CD4-positive, alpha-beta memory T cell (primary cell): Measurements from ENCODE around the gene CRIM1. TPM values are rescaled to one million over a fixed set of nuclear protein-coding genes. Genes with fewer than 3 reads are reported as not detected.

Experiments
- CTCF ChIA-PET: fragments of 350-600 bp; sonication (Branson Sonifier 250); formaldehyde crosslinking; loops from one replicate; lab custom pipeline; 2021; ENCODE audit warnings: inconsistent platforms; ENCODE audit not compliant: partially characterized antibody; lab: Charles Lee
- POLR2A ChIA-PET: fragments of 350-600 bp; sonication (Branson Sonifier 250); formaldehyde crosslinking; loops from one replicate; lab custom pipeline; 2021; ENCODE audit not compliant: partially characterized antibody; lab: Charles Lee
- DNase-seq, 5 donors: peaks; one replicate each; pipeline versions ENCODE4 v3.0.0 to v3.0.0-alpha.2; 2020 to 2022; ENCODE audit warnings: mixed read lengths in 1 of 5
- H3K27ac ChIP-seq: one replicate; pipeline ENCODE4 v1.7.0; 2013; ENCODE audit warnings: low read depth, low read length
- H3K27me3 ChIP-seq: 2 replicates; pipeline ENCODE4 v1.7.0; 2013; ENCODE audit warnings: mild to moderate bottlenecking, low read length, moderate library complexity; ENCODE audit not compliant: insufficient read depth
- H3K36me3 ChIP-seq: 2 replicates; pipeline ENCODE4 v1.7.0; 2013; ENCODE audit warnings: mild to moderate bottlenecking, low read length, moderate library complexity; ENCODE audit not compliant: insufficient read depth
- H3K4me1 ChIP-seq: 2 replicates; pipeline ENCODE4 v1.7.0; 2013; ENCODE audit warnings: mild to moderate bottlenecking, low read length, moderate library complexity; ENCODE audit not compliant: insufficient read depth
- H3K4me3 ChIP-seq, 2 donors: one replicate each; pipeline ENCODE4 v1.7.0; 2013; ENCODE audit warnings: low read length in 2 of 2, mild to moderate bottlenecking in 1 of 2
- H3K9me3 ChIP-seq, 2 donors: one replicate each; pipeline ENCODE4 v1.7.0; 2013; ENCODE audit warnings: low read length in 2 of 2, control low read depth in 1 of 2; ENCODE audit not compliant: control insufficient read depth in 1 of 2
- H3K27ac Mint-ChIP-seq, 7 donors: one replicate each; pipeline ENCODE4 v1.8.0; 2020 to 2021; ENCODE audit warnings: mixed read lengths in 7 of 7, mild to moderate bottlenecking in 6 of 7, inconsistent platforms in 3 of 7, moderate library complexity in 3 of 7
- H3K27me3 Mint-ChIP-seq, 2 donors: one replicate each; pipeline ENCODE4 v1.8.0; 2020 to 2021; ENCODE audit warnings: mixed read lengths in 2 of 2
- H3K36me3 Mint-ChIP-seq, 2 donors: one replicate each; pipeline ENCODE4 v1.8.0; 2020 to 2021; ENCODE audit warnings: mixed read lengths in 2 of 2, inconsistent platforms in 1 of 2, mild to moderate bottlenecking in 1 of 2
- H3K4me1 Mint-ChIP-seq, 4 donors: one replicate each; pipeline ENCODE4 v1.8.0; 2020 to 2021; ENCODE audit warnings: mixed read lengths in 4 of 4, mild to moderate bottlenecking in 1 of 4
- H3K4me3 Mint-ChIP-seq, 8 donors: one replicate each; pipeline ENCODE4 v1.8.0; 2020 to 2021; ENCODE audit warnings: mixed read lengths in 8 of 8, mild to moderate bottlenecking in 7 of 8, moderate library complexity in 6 of 8, inconsistent platforms in 3 of 8
- H3K9me3 Mint-ChIP-seq, 8 donors: one replicate each; pipeline ENCODE4 v1.8.0; 2020 to 2021; ENCODE audit warnings: mixed read lengths in 8 of 8, mild to moderate bottlenecking in 5 of 8, inconsistent platforms in 3 of 8, moderate library complexity in 1 of 8
- intact Hi-C: fragments of 100-400 bp; cut with micrococcal nuclease; formaldehyde crosslinking; loops from one replicate; pipeline ENCODE4 v1.15.1; 2023
- polyA plus RNA-seq, 2 donors: library from polyadenylated mRNA; unstranded; fragments of 300-500 nt; fragmentation: Illumina TruSeq; gene quantifications; one replicate each; pipeline ENCODE4 v1.2.3, GENCODE V29; 2021
- total RNA-seq, 2 experiments: library from RNA; stranded (reverse); gene quantifications; one replicate each; pipeline ENCODE4 v1.2.3, GENCODE V29; 2021

Gene CRIM1
- total and polyA plus RNA-seq, 4 experiments from 2014 or later: 0.91 to 12.0 (median 6.8) TPM; not detected in 1

DNA sequence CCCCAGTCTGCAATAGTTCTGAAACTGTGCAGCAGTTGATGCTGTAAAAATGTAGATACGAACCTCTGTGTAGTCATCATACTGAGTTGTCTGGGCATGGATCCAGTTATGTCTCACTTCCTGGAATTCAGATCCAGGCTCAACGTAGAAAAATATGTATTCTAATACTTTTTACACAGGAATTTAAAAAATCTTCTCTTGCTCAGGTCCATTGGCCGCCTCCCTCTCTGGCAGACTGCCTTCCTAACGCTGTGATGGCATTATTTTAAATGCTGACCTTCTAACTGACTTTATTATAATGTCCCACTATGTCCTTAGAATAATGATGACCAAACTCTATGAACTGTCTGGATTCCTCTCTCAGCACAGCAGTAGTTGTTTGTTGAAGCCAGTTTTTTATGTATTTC is 122.8 kb downstream of the CRIM1 start:
- no peak overlapping the region for H3K4me3 Mint-ChIP-seq
- ChIA-PET CTCF (no interaction called here), POLR2A (no interaction called here)
- Histone ChIP-seq H3K27ac (no peak overlapping the region), H3K27me3 (no peaks in the 10 kb centered on the region), H3K4me1 (no peaks in the 10 kb centered on the region), H3K9me3 (no peaks in the 10 kb centered on the region), H3K36me3 (no peaks in the 10 kb centered on the region), H3K4me3 (no peak overlapping the region)
- intact Hi-C loops: no loop called here
- DNase-seq: no peak
- H3K27me3 Mint-ChIP-seq: no peaks in the 10 kb centered on the region
- peaks cover 58 to 69% of the 10 kb centered on the region in 2 donors for H3K36me3 Mint-ChIP-seq
- peaks cover 5 to 45% (median 39%) of the 10 kb centered on the region in 8 donors for H3K9me3 Mint-ChIP-seq
- H3K4me1 Mint-ChIP-seq: no peaks in the 10 kb centered on the region
- H3K27ac Mint-ChIP-seq: no peak overlapping the region

DNA sequence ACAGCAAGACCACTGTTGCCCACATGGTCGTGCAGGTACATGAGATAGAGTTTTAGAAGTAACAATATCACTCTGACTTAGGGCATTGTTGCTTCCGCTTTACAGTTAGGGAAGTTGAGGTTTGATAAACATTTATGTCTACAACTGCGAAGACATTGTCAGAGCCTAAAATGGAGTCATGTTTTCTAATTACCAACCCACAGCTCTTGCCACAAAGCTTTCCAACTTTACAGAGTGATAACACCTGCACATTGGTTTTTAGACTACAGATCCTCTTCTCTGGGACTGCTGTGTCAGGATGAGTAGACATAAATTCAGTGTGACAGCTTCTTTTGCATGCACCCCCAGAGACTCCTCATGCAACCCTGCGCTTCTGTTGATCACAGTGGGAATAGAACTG is 123.4 kb downstream of the CRIM1 start:
- no peaks in the 10 kb centered on the region for H3K27me3 Mint-ChIP-seq
- H3K9me3 ChIP-seq: no peaks in the 10 kb centered on the region
- peaks cover 58 to 68% of the 10 kb centered on the region in 2 donors for H3K36me3 Mint-ChIP-seq
- H3K27ac ChIP-seq: no peak overlapping the region
- DNase-seq: no peak
- H3K4me1 Mint-ChIP-seq: no peaks in the 10 kb centered on the region
- intact Hi-C loops: no loop called here
- H3K27ac Mint-ChIP-seq: no peak overlapping the region
- H3K27me3 ChIP-seq: no peaks in the 10 kb centered on the region
- CTCF ChIA-PET: no interaction called here
- H3K4me1 ChIP-seq: no peaks in the 10 kb centered on the region
- POLR2A ChIA-PET: no interaction called here
- H3K9me3 Mint-ChIP-seq: peaks cover 5 to 40% (median 34%) of the 10 kb centered on the region in 8 donors
- H3K4me3 ChIP-seq: no peak overlapping the region
- H3K36me3 ChIP-seq: no peaks in the 10 kb centered on the region
- H3K4me3 Mint-ChIP-seq: no peak overlapping the region

DNA sequence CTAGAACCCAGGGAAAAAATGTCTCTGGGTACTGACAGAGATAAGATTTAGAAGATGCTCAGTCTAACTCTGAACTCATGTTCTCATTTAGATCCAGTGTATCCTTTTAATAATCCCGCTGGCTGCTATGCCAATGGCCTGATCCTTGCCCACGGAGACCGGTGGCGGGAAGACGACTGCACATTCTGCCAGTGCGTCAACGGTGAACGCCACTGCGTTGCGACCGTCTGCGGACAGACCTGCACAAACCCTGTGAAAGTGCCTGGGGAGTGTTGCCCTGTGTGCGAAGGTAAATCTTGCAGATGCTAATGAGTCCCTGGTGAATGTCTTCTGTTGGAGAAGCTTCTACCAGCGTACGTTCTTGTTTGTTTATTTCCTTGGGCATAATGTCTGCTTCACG is 123.8 kb downstream of the CRIM1 start:
- Mint-ChIP-seq H3K4me1 (no peaks in the 10 kb centered on the region), H3K27ac (no peak overlapping the region), H3K36me3 (peaks cover 62 to 64% of the 10 kb centered on the region in 2 donors), H3K27me3 (no peaks in the 10 kb centered on the region), H3K9me3 (peaks cover 5 to 36% (median 31%) of the 10 kb centered on the region in 8 donors), H3K4me3 (no peak overlapping the region)
- Histone ChIP-seq H3K4me3 (no peak overlapping the region), H3K4me1 (no peaks in the 10 kb centered on the region), H3K36me3 (no peaks in the 10 kb centered on the region), H3K27ac (no peak overlapping the region), H3K9me3 (no peaks in the 10 kb centered on the region), H3K27me3 (no peaks in the 10 kb centered on the region)
- POLR2A ChIA-PET: no interaction called here
- CTCF ChIA-PET: no interaction called here
- DNase-seq: no peak
- intact Hi-C loops: no loop called here

- intact Hi-C loops: no loop called here
- H3K36me3 Mint-ChIP-seq: peaks cover 61% of the 10 kb centered on the region in 2 donors
- no peak for DNase-seq
- no peak overlapping the region for H3K27ac ChIP-seq
- H3K4me1 ChIP-seq: no peaks in the 10 kb centered on the region
- no peaks in the 10 kb centered on the region for H3K4me1 Mint-ChIP-seq
- no peak overlapping the region for H3K27ac Mint-ChIP-seq
- H3K27me3 ChIP-seq: no peaks in the 10 kb centered on the region
- no peak overlapping the region for H3K4me3 ChIP-seq
- no peaks in the 10 kb centered on the region for H3K36me3 ChIP-seq
- H3K9me3 Mint-ChIP-seq: peaks cover 5 to 30% (median 25%) of the 10 kb centered on the region in 8 donors
- no peak overlapping the region for H3K4me3 Mint-ChIP-seq
- H3K9me3 ChIP-seq: no peaks in the 10 kb centered on the region
- ChIA-PET CTCF (no interaction called here), POLR2A (no interaction called here)
- no peaks in the 10 kb centered on the region for H3K27me3 Mint-ChIP-seq
Observed at GRCh38 chr2:36480028-36480427, 124.5 kb downstream of the CRIM1 start.

DNA sequence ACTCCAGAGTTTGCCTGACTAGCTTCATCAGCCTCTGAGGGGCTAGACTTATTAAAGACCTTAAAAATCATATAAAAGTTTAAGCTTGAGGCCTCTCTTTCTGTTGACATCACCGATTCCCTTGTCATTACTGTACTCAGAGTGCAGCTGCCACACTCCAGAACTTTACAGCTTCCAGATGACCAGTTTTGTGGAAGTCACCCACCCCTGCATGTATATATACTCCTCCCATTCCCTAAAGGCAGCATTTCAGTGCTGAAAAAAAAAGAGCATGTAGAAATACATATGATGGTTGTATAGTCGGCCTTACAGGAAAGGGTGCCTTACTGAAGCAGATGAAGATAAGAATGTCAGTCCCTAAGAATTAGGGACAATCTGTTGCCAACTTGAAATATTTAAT is 125.1 kb downstream of the CRIM1 start:
- no peak for DNase-seq
- no peak overlapping the region for H3K27ac ChIP-seq
- intact Hi-C loops: no loop called here
- Mint-ChIP-seq H3K27me3 (no peaks in the 10 kb centered on the region), H3K9me3 (peaks cover 5 to 24% (median 19%) of the 10 kb centered on the region in 8 donors), H3K27ac (no peak overlapping the region), H3K4me1 (no peaks in the 10 kb centered on the region), H3K4me3 (no peak overlapping the region), H3K36me3 (peaks cover 55 to 56% of the 10 kb centered on the region in 2 donors)
- H3K4me3 ChIP-seq: no peak overlapping the region
- ChIA-PET CTCF (no interaction called here), POLR2A (no interaction called here)
- H3K4me1 ChIP-seq: no peaks in the 10 kb centered on the region
- no peaks in the 10 kb centered on the region for H3K27me3 ChIP-seq
- H3K9me3 ChIP-seq: no peaks in the 10 kb centered on the region
- no peaks in the 10 kb centered on the region for H3K36me3 ChIP-seq

DNA sequence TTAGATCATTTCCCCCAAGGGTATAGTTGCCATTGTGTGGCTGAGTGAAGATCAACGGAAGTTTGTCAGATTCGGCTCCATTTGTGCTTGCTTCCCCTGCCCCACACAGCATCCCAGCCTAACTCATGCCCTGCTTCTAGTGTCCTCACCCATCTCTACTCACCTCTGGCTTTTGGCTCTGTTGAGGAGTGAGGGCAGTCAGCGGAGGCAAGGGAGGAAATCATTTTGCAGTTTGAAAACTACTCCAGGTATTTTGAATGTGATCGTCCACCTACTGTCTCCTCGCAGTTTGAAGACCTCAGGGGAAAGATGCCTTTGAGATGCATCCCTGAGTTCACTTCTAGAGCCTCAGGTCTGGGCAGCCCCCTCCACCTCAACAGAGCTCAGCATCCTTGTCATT is 126.1 kb downstream of the CRIM1 start:
- no peak for DNase-seq
- Histone ChIP-seq H3K36me3 (no peaks in the 10 kb centered on the region), H3K27me3 (no peaks in the 10 kb centered on the region), H3K9me3 (no peaks in the 10 kb centered on the region), H3K4me1 (no peaks in the 10 kb centered on the region), H3K4me3 (no peak overlapping the region), H3K27ac (no peak overlapping the region)
- H3K36me3 Mint-ChIP-seq: peaks cover 45 to 46% of the 10 kb centered on the region in 2 donors
- CTCF ChIA-PET: no interaction called here
- no peak overlapping the region for H3K4me3 Mint-ChIP-seq
- intact Hi-C loops: no loop called here
- POLR2A ChIA-PET: no interaction called here
- peaks cover 2 to 13% (median 9%) of the 10 kb centered on the region in 8 donors for H3K9me3 Mint-ChIP-seq
- H3K4me1 Mint-ChIP-seq: no peaks in the 10 kb centered on the region
- H3K27me3 Mint-ChIP-seq: no peaks in the 10 kb centered on the region
- H3K27ac Mint-ChIP-seq: no peak overlapping the region

DNA sequence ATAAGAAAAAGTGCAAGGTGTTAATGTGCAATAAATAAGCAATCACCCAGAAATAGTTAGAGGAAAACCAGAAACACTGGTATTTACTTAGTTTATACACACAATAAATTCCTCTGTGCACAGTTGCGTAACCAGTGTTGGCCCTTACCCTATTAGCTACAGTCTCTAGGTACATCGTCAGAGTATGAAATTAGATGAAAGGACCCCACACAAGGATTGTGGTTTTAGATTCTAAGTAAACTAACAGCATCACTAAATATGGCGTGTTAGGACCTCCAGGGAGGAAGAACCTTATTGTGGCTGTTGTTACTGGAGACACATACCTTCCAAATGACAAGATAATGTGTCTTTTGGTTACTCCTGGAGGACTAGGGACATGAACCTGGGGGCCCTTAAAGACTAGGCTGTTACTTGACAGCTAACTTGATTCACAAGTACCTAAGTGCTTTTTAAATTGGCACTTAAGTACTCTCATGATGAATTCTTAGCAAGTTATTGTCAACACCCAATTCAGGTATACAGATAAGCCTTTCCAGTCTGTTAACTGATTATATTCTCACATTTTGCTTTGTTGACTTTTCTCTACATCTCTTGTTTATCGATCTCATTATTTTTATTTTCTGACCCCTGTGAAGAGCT is 127.1 kb downstream of the CRIM1 start:
- Histone ChIP-seq H3K9me3 (no peaks in the 10 kb centered on the region), H3K27me3 (no peaks in the 10 kb centered on the region), H3K27ac (no peak overlapping the region), H3K4me1 (no peaks in the 10 kb centered on the region), H3K4me3 (no peak overlapping the region), H3K36me3 (no peaks in the 10 kb centered on the region)
- Mint-ChIP-seq H3K27me3 (no peaks in the 10 kb centered on the region), H3K27ac (peak overlapping the region in 1 of 7 donors; percentile 10), H3K4me1 (no peaks in the 10 kb centered on the region), H3K4me3 (no peak overlapping the region), H3K9me3 (peaks cover 0 to 4% (median 3%) of the 10 kb centered on the region in 8 donors), H3K36me3 (peaks cover 36% of the 10 kb centered on the region in 2 donors)
- DNase-seq: no peak
- POLR2A ChIA-PET: no interaction called here
- CTCF ChIA-PET: no interaction called here
- intact Hi-C loops: no loop called here
